ENCODE data around the gene RAB31. TPM values are rescaled to one million over a fixed set of nuclear protein-coding genes. Genes with fewer than 3 reads are reported as not detected.
A peak's percentile ranks its signal among the peaks of the same experiment; 100 is the strongest.

RAB31 gene
- total RNA-seq, 1 experiment from 2014 or later, result 118 TPM

DNA sequence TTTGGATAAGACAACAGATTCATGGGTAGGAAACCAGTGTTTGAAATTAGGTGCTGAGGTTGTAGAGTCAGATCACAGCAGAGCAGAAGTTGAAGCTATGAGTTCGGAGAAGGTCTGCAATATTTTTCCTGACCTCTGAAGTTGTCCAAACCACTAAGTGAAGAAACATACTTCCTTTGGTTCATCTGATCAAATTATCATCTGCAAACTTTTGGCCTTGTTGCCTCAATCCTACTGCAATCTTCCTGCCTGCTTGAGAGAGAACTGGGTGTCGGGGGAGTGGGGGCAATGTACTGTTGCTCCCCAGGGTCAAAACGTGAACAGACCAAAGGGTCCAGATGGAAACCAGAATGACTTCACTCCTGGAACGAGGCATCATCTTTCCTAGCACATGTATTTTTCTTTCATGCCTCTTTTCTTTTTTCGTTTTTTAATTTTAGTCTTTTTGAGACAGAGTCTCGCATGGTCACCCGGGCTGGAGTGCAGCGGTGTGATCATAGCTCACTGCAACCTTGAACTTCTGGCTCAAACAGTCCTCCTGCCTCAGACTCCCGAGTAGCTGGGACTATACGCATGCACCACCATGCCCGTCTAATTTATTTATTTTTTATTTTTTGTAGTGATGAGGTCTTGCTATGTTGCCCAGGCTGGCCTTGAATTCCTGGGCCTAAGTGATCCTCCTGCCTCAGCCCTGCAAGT is 42.7 kb downstream of the RAB31 start:
- DNase-seq (ENCODE audit: low read depth, low spot score), result no peak
- H3K4me3 ChIP-seq (ENCODE audit: low read depth in 2 of 2, low read length in 2 of 2), result no peak overlapping the region

GRCh38 chr18:9751371-9752031 is 43.4 kb downstream of the RAB31 start:
- no peaks in the 10 kb centered on the region for H3K9me3 ChIP-seq (ENCODE audit: control insufficient read depth, insufficient read depth, low read depth, low read length)
- no peak overlapping the region for H3K4me3 ChIP-seq (ENCODE audit: low read depth in 2 of 2, low read length in 2 of 2)
- peak overlapping the region; percentile 41 for H3K27ac ChIP-seq (ENCODE audit: low read length)
- intact Hi-C loops (cut with micrococcal nuclease; ENCODE audit: unreplicated experiment), result no loop called here
- in situ Hi-C loops (cut with HindIII; ENCODE audit: low pct_unique_long_range_greater_than_20kb, low sequenced_read_pairs), result no loop called here
- DNase-seq (ENCODE audit: low read depth, low spot score) (no peak), ATAC-seq (no peak)
- H3K4me1 ChIP-seq (ENCODE audit: control insufficient read depth, insufficient read depth, low read length), result peaks cover 57% of the 10 kb centered on the region
- no peaks in the 10 kb centered on the region for H3K36me3 ChIP-seq (ENCODE audit: control insufficient read depth, insufficient read depth, low read length)
- TF ChIP-seq, protein P1, sequence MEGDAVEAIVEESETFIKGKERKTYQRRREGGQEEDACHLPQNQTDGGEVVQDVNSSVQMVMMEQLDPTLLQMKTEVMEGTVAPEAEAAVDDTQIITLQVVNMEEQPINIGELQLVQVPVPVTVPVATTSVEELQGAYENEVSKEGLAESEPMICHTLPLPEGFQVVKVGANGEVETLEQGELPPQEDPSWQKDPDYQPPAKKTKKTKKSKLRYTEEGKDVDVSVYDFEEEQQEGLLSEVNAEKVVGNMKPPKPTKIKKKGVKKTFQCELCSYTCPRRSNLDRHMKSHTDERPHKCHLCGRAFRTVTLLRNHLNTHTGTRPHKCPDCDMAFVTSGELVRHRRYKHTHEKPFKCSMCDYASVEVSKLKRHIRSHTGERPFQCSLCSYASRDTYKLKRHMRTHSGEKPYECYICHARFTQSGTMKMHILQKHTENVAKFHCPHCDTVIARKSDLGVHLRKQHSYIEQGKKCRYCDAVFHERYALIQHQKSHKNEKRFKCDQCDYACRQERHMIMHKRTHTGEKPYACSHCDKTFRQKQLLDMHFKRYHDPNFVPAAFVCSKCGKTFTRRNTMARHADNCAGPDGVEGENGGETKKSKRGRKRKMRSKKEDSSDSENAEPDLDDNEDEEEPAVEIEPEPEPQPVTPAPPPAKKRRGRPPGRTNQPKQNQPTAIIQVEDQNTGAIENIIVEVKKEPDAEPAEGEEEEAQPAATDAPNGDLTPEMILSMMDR (IDR thresholded peaks at IDR 0.05), result no peak
- TF ChIP-seq TCF7L2 (IDR thresholded peaks at IDR 0.05; ENCODE audit: low read depth, low read length) (no peak), SIN3A (IDR thresholded peaks at IDR 0.05; ENCODE audit: borderline replicate concordance, insufficient read depth, low read depth, low read length) (no peak), POLR2AphosphoS5 (IDR thresholded peaks at IDR 0.05; ENCODE audit: low read depth, low read length) (no peak)
- TF ChIP-seq, protein P2, sequence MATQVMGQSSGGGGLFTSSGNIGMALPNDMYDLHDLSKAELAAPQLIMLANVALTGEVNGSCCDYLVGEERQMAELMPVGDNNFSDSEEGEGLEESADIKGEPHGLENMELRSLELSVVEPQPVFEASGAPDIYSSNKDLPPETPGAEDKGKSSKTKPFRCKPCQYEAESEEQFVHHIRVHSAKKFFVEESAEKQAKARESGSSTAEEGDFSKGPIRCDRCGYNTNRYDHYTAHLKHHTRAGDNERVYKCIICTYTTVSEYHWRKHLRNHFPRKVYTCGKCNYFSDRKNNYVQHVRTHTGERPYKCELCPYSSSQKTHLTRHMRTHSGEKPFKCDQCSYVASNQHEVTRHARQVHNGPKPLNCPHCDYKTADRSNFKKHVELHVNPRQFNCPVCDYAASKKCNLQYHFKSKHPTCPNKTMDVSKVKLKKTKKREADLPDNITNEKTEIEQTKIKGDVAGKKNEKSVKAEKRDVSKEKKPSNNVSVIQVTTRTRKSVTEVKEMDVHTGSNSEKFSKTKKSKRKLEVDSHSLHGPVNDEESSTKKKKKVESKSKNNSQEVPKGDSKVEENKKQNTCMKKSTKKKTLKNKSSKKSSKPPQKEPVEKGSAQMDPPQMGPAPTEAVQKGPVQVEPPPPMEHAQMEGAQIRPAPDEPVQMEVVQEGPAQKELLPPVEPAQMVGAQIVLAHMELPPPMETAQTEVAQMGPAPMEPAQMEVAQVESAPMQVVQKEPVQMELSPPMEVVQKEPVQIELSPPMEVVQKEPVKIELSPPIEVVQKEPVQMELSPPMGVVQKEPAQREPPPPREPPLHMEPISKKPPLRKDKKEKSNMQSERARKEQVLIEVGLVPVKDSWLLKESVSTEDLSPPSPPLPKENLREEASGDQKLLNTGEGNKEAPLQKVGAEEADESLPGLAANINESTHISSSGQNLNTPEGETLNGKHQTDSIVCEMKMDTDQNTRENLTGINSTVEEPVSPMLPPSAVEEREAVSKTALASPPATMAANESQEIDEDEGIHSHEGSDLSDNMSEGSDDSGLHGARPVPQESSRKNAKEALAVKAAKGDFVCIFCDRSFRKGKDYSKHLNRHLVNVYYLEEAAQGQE (IDR thresholded peaks at IDR 0.05; ENCODE audit: insufficient read depth in 1 of 2, low read depth in 2 of 2, low read length in 1 of 2), result no peak
- ChIA-PET POLR2A (no interaction called here), CTCF (no interaction called here)
- BruUV-seq (replicated peaks), result no TSS peak
- no peaks in the 10 kb centered on the region for H3K27me3 ChIP-seq (ENCODE audit: control insufficient read depth, insufficient read depth, low read length)

More for the DNA sequence above, 42.7 kb downstream of the RAB31 start:
- ATAC-seq, result no peak
- intact Hi-C loops (cut with micrococcal nuclease; ENCODE audit: unreplicated experiment) (no loop called here), in situ Hi-C loops (cut with HindIII; ENCODE audit: low pct_unique_long_range_greater_than_20kb, low sequenced_read_pairs) (no loop called here)
- H3K9me3 ChIP-seq (ENCODE audit: control insufficient read depth, insufficient read depth, low read depth, low read length), result no peaks in the 10 kb centered on the region
- no peaks in the 10 kb centered on the region for H3K36me3 ChIP-seq (ENCODE audit: control insufficient read depth, insufficient read depth, low read length)
- ChIA-PET POLR2A (no interaction called here), CTCF (no interaction called here)
- H3K4me1 ChIP-seq (ENCODE audit: control insufficient read depth, insufficient read depth, low read length), result peaks cover 58% of the 10 kb centered on the region
- peak overlapping the region; percentile 57 for H3K27ac ChIP-seq (ENCODE audit: low read length)
- BruUV-seq (replicated peaks), result no TSS peak
- no peaks in the 10 kb centered on the region for H3K27me3 ChIP-seq (ENCODE audit: control insufficient read depth, insufficient read depth, low read length)
- TF ChIP-seq, protein P1 (IDR thresholded peaks at IDR 0.05), result no peak
- TF ChIP-seq, protein P2 (IDR thresholded peaks at IDR 0.05; ENCODE audit: insufficient read depth in 1 of 2, low read depth in 2 of 2, low read length in 1 of 2), result no peak
- TF ChIP-seq SIN3A (IDR thresholded peaks at IDR 0.05; ENCODE audit: borderline replicate concordance, insufficient read depth, low read depth, low read length), result no peak
- no peak for TF ChIP-seq TCF7L2 (IDR thresholded peaks at IDR 0.05; ENCODE audit: low read depth, low read length)
- TF ChIP-seq POLR2AphosphoS5 (IDR thresholded peaks at IDR 0.05; ENCODE audit: low read depth, low read length), result no peak
